ENCODE measurements around the gene CDC123.

- TF ChIP-seq SMC3 (IDR thresholded peaks at IDR 0.05; ENCODE audit: low read depth, low read length) (no peak), CTCF (conservative IDR thresholded peaks at IDR 0.05; ENCODE audit: low read depth, low read length) (no peak), RCOR1 (IDR thresholded peaks at IDR 0.05; ENCODE audit: insufficient replicate concordance, low read length) (no peak), POLR2A (IDR thresholded peaks at IDR 0.05; ENCODE audit: low read depth, low read length) (no peak)
Measured at GRCh38 chr10:12207114-12207513, 11.1 kb downstream of the CDC123 start.

Data from IMR-90 (cell line).